ENCODE results near the gene CD93. TPM values are rescaled to one million over a fixed set of nuclear protein-coding genes. Genes with fewer than 3 reads are reported as not detected.

Gene CD93
- total RNA-seq, 6 donors from 2014 or later = 25.1 to 160 (median 68.8) TPM

DNA sequence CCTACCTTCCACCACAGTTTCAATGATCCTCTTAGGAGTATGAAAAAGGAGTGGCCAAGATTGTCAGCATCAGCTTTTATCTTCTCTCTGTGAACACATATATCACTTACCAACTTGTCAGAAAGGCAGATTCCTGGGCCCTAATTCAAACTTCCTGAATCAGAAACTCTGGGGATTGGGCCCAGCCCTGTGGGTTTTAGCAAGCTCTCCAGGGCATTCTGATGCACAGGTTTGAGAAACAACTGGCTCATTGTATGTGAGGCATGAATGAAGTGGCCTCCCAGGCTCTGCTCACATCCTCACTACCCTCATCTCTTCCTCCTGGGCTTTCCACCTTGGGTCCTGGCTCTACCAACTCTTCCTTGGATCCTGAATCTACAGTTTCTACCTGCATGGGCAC, 23.5 kb downstream of the CD93 start:
- no peak for ATAC-seq (ENCODE audit: low FRiP score in 2 of 2)
- TF ChIP-seq POLR2A (IDR thresholded peaks at IDR 0.05) (no peak), EP300 (IDR thresholded peaks at IDR 0.05) (no peak), POLR2AphosphoS5 (IDR thresholded peaks at IDR 0.05) (no peak)
- TF ChIP-seq, protein P1, sequence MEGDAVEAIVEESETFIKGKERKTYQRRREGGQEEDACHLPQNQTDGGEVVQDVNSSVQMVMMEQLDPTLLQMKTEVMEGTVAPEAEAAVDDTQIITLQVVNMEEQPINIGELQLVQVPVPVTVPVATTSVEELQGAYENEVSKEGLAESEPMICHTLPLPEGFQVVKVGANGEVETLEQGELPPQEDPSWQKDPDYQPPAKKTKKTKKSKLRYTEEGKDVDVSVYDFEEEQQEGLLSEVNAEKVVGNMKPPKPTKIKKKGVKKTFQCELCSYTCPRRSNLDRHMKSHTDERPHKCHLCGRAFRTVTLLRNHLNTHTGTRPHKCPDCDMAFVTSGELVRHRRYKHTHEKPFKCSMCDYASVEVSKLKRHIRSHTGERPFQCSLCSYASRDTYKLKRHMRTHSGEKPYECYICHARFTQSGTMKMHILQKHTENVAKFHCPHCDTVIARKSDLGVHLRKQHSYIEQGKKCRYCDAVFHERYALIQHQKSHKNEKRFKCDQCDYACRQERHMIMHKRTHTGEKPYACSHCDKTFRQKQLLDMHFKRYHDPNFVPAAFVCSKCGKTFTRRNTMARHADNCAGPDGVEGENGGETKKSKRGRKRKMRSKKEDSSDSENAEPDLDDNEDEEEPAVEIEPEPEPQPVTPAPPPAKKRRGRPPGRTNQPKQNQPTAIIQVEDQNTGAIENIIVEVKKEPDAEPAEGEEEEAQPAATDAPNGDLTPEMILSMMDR (IDR thresholded peaks at IDR 0.05) = no peak
- H3K27me3 ChIP-seq = no peaks in the 10 kb centered on the region
- no peak for DNase-seq
- no peaks in the 10 kb centered on the region for H3K36me3 ChIP-seq
- H3K27ac ChIP-seq = peak overlapping the region in 1 of 4 donors; percentile 45
- H3K4me3 ChIP-seq = no peak overlapping the region
- H3K4me1 ChIP-seq = peaks cover 23 to 34% (median 32%) of the 10 kb centered on the region in 4 donors
- H3K9me3 ChIP-seq = no peaks in the 10 kb centered on the region

DNA sequence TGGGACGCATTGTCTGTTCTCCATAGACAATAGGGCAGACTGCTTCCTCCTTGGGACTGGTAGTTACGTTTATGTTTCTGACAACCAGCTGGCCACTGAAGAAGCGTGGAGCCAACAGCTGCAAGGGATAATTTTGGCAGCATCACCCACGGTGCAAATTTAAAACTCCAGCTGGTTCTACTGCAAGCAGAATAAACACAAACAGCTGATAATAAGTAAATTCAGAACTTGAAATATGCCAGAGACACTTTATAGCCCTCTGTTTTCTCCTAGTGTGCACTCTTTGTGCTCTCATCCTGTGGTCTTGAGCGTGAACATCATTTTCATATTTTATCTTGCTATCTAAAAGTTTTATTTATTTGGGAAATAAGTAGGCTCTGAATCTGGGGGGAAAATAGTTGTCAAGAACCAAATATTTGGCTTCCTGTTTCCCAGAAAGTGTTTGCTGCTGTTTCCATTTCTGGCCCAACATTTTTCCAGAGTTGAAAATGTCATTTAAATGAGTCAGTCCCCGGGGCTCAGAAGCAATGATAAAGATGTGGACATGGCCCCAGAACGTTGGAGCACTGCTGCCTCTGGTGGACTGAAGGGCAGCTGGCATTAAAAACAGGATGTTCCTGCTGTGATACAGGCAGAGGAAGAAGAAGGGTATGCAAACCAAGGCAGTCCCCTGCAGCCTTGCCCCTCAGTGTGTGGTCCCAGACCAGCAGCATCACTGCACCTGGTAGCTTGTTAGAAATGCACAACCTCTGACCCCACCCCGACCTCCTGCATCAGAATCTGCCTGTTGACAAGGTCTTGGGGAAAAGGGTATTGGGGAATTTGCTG, 24.2 kb downstream of the CD93 start:
- WGBS, 2 donors = 38 to 39% methylated on average over 7 to 8 of the region's 8 CpGs
- DNase-seq = peak in 1 of 2 donors; percentile 34
- Histone ChIP-seq H3K4me3 (no peak overlapping the region), H3K27me3 (no peaks in the 10 kb centered on the region), H3K27ac (peak overlapping the region; percentile 10 to 61 (median 13)), H3K36me3 (no peaks in the 10 kb centered on the region), H3K9me3 (no peaks in the 10 kb centered on the region), H3K4me1 (peaks cover 23 to 34% (median 32%) of the 10 kb centered on the region in 4 donors)
- TF ChIP-seq EP300 (IDR thresholded peaks at IDR 0.05) (no peak), POLR2AphosphoS5 (IDR thresholded peaks at IDR 0.05) (peak in 1 of 2 donors; percentile 44)
- TF ChIP-seq, protein P1 (IDR thresholded peaks at IDR 0.05) = peak; percentile 30 to 64 (median 38)
- ATAC-seq (ENCODE audit: low FRiP score in 2 of 2) = peak; percentile 68 to 83

DNA sequence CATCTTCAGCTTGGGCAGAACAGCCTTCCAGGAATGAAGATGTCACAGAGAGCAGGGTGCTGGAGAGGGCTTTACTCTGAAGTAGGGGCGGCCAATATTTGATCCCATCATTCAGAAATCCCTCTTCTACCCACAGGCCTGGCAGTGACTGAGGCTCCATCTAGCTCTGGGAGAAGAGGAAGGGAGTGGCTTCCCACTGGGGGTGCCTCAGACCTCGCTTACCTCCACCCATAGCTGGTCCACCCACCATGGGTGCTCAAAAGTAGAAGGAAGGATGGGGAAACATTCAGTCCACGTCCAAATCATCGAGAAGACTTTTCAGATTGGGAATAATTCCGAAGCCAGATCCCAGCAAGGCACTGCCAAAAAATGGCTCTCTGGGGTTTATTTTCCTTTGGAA, 24.9 kb downstream of the CD93 start:
- Histone ChIP-seq H3K4me3 (no peak overlapping the region), H3K36me3 (no peaks in the 10 kb centered on the region), H3K27me3 (no peaks in the 10 kb centered on the region), H3K4me1 (peaks cover 23 to 34% (median 32%) of the 10 kb centered on the region in 4 donors), H3K27ac (peak overlapping the region; percentile 10 to 61 (median 13)), H3K9me3 (no peaks in the 10 kb centered on the region)
- WGBS, 2 donors = 61 to 74% methylated on average over 5 of the region's 5 CpGs
- TF ChIP-seq EP300 (IDR thresholded peaks at IDR 0.05) (no peak), POLR2AphosphoS5 (IDR thresholded peaks at IDR 0.05) (no peak), POLR2A (IDR thresholded peaks at IDR 0.05) (no peak)
- TF ChIP-seq, protein P1 (IDR thresholded peaks at IDR 0.05) = no peak
- DNase-seq (no peak), ATAC-seq (ENCODE audit: low FRiP score in 2 of 2) (no peak)

DNA sequence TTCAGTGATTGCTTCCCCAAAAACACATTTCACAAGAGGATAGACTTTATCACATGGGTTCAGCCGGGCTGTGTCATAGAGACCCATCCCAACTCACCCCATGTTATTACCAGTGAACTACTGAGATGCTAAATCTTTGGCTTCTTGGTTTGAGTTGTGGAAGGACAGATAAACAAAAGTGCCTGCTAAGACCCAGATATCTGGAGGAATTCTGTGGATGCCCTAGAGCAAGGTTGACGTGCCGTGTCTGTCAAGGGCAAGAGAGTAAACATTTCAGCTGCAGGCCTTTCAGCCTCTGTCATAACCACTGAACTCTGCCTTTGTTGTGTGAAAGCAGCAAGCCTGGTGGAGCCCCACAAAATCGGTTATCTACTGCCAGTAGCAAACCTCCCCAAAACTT, 25.5 kb downstream of the CD93 start:
- TF ChIP-seq EP300 (IDR thresholded peaks at IDR 0.05) (no peak), POLR2AphosphoS5 (IDR thresholded peaks at IDR 0.05) (no peak), POLR2A (IDR thresholded peaks at IDR 0.05) (no peak)
- TF ChIP-seq, protein P1 (IDR thresholded peaks at IDR 0.05) = no peak
- peak overlapping the region in 1 of 4 donors; percentile 61 for H3K27ac ChIP-seq
- H3K9me3 ChIP-seq = no peaks in the 10 kb centered on the region
- no peak overlapping the region for H3K4me3 ChIP-seq
- no peak for DNase-seq
- H3K4me1 ChIP-seq = peaks cover 23 to 34% (median 32%) of the 10 kb centered on the region in 4 donors
- no peaks in the 10 kb centered on the region for H3K36me3 ChIP-seq
- 66 to 71% methylated on average over 4 of the region's 4 CpGs for WGBS, 2 donors
- no peak for ATAC-seq (ENCODE audit: low FRiP score in 2 of 2)
- H3K27me3 ChIP-seq = no peaks in the 10 kb centered on the region

Measured in upper lobe of left lung (tissue), 6 donors.